RPMI8226 (cell line): ENCODE data around the gene GCM1.

Experiments
- DNase-seq: peaks from one replicate; pipeline ENCODE4 v3.0.0-alpha.2; 2015

The GCM1 gene

GRCh38 chr6:53103993-53104675 lies 44.5 kb downstream of the GCM1 start:
- peak; percentile 35 for DNase-seq

- no peak for DNase-seq
These were observed 47.6 kb downstream of the GCM1 start for GRCh38 chr6:53101006-53101405.

- DNase-seq, result no peak
These were observed 48.1 kb downstream of the GCM1 start for GRCh38 chr6:53100561-53100960.

- DNase-seq, result no peak
These were observed 52.9 kb downstream of the GCM1 start for GRCh38 chr6:53095716-53096115.

GRCh38 chr6:53095270-53095669 lies 53.4 kb downstream of the GCM1 start:
- DNase-seq, result no peak

- no peak for DNase-seq
These were observed 58.1 kb downstream of the GCM1 start for GRCh38 chr6:53090576-53090975.

GRCh38 chr6:53089948-53090347 lies 58.7 kb downstream of the GCM1 start:
- DNase-seq, result no peak

- DNase-seq, result no peak
These were observed 62.3 kb downstream of the GCM1 start for GRCh38 chr6:53086302-53086701.

GRCh38 chr6:53080813-53081212 lies 67.8 kb downstream of the GCM1 start:
- DNase-seq, result no peak
